ENCODE measurements around the gene GATB.
A peak's percentile ranks its signal among the peaks of the same experiment; 100 is the strongest.

Gene GATB

DNA sequence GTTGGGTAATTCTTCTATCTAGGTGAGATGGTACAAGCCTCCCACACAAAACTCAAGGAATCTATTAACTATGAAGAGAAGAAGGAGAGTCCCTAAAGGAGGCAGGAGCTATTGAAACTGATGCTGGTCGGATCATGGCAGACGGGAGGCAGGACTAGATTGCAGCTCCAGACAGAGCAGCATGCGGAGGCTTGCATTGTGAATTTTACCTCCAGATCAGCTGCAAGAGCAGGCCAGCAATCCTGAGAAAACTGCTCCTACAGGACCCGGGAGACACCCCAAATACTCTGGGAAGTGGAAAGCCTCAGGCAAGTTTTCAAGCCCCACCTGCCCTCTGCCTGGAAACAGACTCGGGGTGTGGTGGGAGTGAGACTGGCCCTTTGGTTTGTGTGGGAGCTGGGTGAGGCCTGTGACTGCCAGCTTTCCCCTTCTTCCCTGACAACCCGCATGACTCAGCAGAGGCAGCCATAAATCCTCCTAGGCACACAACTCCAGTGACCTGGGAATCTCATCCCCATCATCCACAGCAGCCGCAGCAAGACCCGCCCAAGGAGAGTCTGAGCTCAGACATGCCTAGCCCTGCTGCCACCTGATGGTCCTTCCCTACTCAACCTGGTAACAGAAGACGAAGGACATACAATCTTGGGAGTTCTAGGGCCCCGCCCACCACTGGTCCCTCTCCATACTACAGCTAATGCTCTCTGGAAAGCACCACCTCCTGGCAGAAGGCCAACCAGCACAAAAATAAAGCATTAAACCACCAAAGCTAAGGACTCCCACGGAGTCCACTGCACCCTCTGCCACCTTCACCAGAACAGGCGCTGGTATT is 30.9 kb downstream of the GATB start:
- DNase-seq (ENCODE audit: low read depth), result peak; percentile 30

DNA sequence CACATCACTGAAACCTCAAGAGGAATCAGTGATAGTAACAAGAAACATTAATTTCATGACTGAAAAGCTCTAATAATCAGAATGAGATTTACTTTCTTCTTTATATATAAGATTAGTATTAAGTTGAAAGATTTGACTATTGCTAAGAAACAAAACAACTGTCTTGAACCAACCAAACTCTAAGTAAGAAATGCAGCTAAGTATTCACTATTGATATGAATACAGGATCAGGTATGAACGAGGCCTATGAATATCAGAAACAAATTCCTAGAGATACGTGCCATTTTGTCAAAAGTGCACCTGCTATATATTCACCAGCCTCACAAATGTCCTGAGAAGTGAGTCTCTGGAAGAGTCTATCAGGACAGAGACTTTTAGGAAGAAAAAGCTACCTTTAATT is 32.1 kb downstream of the GATB start:
- DNase-seq (ENCODE audit: low read depth), result no peak

DNA sequence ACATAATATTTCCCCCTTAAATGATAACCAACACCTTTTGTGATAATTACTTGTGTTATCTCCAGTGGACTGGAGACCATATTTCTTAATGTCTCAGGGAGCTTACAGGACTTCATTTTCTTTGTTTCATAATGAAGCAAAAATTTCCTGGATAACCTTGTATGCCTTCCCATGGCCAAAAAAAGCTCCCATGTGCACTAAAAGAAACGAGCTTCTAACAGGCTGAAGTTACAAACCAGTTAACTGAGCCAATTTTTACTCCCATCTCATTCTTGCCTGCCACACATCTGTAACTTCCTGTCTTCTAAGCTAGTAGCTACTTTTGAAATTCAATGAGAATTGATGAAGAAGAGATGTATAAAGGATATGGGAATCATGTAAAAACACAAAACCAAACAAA is 32.8 kb downstream of the GATB start:
- DNase-seq (ENCODE audit: low read depth), result no peak

DNA sequence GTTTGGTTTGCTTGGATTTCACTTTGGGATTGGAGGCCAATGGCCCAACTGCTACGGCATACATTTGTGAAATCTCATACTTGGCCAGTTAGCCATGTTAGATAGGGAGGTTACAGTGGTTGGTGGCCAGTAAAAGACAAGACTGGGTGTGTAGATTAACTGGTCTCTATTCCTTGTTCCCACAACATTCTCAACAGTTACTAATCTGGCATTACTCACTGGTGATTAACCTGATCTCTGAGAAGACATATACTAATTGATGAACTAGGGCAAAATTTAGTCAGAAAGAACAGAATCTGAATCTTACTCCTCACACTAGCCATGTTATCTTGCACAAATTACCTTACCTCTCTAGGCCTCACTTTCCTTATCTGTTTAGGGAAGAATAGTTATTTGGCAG is 33.4 kb downstream of the GATB start:
- peak; percentile 15 for DNase-seq (ENCODE audit: low read depth)

DNA sequence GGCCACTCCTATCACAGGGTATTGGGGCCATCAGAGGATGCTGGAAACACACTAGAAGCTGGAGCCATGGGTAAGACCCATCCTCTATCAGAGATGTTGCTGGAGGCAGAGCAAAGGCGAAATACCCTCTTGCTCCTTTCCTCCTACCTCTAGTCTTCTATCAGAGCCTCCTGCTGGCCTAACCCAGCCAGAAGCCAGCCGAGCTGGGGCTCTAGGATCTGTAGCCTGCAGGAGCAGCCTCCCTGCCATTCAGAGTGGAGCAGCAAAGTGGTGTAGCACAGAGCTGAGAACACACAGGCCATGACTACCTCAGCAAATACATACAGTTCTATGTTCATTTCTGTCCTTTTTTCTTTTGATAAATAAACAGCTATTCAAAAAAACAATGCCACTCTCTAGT is 35.7 kb downstream of the GATB start:
- no peak for DNase-seq (ENCODE audit: low read depth)

DNA sequence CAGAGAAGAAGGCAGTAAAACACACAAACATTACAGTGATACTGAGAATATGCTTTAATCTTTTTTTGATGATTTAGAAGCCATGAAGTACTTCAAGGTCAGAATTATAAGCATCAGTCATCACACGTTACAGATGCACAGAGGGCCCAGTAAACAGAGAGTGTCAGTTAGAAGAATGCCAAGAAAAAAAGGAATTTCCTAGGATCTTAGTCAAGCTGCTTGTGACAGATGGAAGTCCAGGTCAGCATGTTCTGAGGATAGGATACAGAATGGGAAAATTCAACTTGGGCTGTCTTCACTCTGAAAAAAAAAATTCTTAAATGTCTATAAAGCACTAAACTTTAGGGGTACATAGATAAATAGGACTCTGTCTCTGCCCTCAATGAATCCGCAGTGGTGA is 38.9 kb downstream of the GATB start:
- DNase-seq (ENCODE audit: low read depth), result no peak

DNA sequence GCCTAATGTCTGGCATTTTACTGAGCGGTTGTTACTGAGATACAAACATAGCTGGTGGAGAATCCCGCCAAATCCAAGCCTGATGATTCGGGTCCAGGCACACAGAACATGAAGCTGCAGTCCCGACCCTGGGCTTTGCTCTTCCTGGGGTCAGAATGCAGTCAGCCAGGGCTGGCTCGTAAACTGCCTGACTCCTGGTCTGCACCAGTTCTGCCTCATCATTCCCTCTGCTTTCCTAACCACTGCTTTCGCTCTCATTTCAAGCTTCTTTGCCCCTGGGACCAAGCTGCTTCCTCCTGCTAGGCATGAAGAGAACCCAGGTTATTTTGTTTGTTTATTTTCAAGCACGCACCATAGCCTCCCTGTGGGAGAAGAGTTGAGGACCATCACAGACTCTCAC is 39.3 kb downstream of the GATB start:
- no peak for DNase-seq (ENCODE audit: low read depth)

DNA sequence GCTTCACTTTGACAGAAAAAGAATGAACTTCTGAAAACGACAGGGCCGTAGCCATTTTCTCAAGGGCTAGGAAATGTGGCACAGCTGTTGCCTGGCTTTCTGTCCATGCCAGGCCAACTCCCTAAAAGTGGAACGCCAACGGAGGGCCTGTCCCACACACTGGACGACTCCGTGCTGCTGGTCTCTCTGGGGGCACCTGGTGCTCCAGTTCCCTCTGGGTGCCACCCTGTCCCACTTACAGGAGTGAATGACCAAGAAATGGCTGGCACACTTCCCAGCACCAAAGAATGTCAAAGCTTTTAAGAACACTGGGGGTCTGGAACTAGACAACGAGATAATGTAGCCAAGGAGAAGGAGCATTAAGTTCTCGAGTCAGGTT is 40.9 kb downstream of the GATB start:
- DNase-seq (ENCODE audit: low read depth), result no peak

DNA sequence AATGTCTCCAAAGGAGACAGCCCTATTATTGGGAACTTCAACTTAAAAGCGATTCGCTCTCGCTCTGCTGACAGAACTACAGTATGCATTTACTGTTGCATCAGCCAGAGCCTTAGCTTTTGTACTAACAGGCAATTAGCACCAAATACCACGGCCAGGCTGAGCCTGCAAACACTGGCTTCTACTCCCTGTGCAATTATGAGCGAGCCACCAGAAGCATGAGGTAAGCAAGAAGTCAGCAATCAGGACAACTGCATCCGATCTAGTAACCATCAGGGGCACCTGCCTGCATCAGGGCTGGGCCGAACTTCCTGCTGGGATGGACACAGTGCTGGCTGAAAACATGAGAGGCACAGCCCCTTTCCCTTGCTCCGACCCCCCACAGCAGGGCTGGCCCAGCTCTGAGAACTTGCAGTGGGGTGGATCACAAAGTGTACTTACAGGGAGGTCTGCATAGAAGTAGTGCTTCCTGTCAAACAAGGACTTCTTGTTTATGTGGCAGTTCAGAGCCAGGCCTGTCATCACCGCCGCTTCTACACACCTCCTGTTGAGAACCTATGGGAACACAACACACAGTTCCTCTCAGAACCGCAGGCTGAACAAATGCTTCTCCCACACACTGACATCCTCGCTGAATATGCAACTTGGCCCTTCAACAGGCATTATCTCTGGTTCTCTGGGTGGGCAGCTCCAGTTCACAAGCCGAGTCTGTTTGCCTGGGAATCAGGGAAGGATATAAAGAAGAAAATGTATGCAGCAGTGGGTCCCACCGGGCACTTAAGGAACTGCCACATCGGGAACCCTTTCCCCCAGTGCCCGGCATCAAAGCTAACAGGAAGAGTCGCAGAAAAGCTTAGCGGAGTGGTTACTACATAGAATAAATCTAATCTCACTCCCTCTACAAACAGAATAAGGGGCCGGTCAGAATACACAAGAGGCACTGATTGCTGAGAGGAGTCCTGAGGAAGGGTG is 41.5 kb downstream of the GATB start:
- no peak for DNase-seq (ENCODE audit: low read depth)

DNA sequence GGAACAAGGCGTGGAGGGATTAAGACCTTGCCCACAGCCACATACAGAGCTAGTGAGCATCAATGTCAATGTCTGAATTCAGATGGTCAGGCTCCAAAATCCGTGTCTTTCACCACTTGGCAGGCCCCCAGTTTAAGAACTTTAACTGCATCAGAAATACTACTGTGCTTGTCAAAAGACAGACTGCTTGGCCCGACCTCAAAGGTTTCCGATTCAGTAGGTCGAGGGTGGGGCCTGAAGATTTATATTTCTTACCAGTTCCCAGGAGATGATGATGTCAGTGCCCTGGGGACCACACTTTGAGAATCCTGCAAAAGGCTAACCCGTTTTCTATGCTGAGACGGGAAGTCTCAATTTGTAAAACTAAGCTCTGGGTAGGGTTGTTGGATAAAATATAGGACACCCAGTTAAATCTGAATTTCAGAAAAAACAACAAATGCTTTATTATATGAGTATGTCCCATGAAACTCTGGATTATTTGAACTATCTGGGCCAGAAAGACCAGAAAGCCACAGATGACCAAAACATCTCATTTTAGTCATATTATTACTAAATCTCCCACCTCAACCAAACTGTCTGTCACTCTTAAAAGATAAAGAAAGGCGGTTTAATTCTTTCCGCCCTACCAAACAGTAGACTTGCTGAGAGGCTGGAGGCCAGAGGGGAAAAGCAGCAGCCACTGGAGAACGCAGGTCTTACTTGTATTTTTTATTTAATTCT is 42.7 kb downstream of the GATB start:
- DNase-seq (ENCODE audit: low read depth), result no peak

DNA sequence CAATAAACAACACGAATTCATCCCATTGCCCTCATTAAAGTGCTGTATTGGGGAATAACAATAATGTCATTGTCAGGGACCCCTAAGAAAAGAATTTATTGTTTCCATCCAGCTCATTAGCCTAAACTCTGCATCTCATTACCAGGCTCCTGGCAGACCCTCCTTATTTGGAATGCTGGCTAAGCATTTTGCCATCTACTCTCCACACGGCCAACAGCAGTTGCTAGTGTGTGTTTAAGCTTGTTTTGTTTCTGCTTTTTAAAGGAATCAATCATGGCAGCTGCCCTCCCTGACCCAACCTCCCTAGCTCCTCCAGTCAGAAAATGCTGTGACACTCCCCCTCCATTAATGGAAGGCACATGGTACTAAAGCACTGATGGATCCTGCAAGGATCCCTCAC is 43.5 kb downstream of the GATB start:
- DNase-seq (ENCODE audit: low read depth), result no peak

DNA sequence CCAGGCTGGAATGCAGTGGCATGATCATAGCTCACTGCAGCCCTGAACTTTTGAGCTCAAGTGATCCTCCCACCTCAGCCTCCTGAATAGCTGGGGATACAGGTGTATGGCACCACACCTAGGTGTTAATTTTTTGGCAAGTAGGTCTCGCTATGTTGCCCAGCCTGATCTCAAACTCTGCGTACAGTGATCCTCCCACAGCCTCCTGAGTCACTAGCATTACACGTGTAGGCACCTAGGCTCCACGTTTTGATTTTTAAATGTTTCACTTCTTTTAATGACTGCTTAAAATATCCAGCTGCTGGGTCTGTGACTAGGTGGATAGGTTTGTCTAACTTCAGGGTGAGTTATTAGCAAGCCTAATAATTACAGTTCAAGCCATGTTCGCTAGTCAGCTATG is 44.5 kb downstream of the GATB start:
- DNase-seq (ENCODE audit: low read depth), result no peak

DNA sequence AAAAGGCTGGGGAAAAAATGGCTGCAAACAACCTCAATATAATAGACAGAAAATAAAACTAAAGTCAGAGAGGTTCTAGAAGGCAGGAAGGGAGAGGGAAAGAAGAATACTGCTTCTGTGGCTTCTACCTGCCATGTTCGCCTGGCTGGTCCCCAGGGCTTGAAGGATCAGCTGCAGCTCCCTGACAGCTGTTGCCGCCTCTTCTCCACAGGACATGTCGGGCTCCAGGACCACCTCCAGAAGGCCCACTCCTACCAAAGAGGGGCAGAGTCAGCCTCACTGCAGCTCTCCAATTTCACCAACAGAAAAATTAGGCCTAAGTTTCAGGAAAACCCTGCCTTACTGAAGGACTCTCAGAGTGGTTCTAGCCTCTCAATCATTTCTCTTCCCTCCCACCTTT is 44.9 kb downstream of the GATB start:
- DNase-seq (ENCODE audit: low read depth), result no peak

DNA sequence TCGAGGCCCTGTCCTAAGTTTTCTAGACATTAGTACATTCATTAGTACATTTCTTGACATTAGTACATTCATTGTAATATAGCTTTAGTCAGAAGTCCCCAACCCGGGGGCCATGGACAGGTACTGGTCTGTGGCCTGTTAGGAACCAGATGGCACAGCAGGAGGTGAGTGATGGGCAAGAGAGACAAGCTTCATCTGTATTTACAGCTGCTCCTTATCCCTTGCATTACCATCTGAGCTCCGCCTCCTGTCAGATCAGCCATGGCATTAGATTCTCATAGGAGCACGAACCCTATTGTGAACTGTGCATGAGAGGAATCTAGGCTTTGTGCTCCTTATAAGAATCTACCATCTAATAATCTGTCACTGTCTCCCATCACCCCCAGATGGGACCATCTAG is 48.0 kb downstream of the GATB start:
- no peak for DNase-seq (ENCODE audit: low read depth)

DNA sequence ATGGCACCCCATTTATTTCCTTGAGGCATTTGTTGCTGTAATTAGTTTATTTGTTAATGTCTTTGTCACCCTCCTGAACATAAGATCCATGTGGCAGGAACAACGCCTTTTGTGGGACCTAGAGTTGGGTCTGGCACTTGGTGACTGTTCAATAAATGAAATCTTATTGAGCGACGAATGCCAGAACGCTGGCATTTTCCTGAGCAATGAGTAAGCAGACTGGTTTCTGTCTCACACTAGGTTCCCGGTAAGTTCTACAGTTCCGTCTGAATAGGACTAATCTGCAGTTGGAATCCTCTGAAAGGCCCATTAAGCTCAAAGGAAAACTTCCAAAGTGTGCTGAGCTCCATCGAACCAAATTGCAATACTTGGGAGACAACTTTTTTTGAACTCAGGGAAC is 49.2 kb downstream of the GATB start:
- DNase-seq (ENCODE audit: low read depth), result no peak

DNA sequence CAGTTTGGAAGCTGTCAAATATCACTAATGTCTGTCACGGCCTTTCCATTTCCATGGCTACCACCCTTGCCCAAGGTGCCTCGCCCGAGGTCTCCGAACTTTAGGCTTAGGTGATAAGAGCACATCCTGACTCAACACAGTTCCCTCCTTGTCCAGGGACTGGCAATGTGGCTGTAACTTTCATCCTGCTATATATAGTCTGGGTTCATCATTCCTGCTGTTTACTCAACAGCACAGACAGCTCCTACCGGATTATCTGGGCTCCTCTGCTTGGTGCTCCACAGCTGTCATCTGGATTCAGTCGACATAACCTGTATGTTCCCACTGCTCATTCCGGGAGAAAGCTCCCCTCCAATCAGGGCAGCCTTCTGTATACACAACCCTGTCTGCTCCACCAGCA is 51.2 kb downstream of the GATB start:
- DNase-seq (ENCODE audit: low read depth), result no peak

DNA sequence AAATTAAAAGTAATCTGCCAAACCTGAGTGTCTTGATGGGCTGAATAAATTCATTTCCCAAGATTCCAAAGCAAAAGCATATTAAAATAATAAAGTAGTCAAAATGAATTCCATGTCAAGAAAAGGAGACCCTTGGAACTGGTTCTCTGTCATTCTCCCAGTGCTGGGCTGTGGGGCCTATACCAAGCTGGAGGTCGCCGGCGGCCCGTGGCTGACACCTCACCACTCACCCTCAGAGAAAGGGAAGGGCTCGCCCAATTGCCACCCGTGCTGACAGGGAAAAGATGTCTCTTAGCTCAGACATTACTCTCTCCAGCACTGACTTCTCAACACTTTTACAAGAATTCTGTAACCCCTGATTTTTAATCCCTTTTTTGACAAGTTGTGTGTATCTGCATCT is 51.7 kb downstream of the GATB start:
- DNase-seq (ENCODE audit: low read depth), result no peak

DNA sequence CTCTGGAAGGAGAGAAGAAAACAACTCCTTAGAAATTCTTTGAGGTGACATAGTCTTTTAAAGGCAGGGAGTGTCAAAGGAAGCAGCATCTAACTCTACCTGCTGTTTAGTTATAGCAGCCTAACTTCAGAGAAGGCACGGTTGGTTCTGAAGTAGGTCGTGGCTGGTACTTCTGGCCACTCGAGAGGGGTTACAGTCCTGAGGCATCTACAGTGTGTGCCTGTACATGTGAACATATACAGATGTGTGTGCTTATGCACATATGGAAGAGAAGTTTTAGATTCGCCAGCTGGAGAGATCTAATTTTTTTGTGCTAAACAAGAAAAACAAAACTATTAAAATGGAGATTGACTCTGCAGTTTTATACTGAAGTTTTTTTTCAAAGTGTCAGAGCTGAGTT is 52.7 kb downstream of the GATB start:
- DNase-seq (ENCODE audit: low read depth), result no peak

DNA sequence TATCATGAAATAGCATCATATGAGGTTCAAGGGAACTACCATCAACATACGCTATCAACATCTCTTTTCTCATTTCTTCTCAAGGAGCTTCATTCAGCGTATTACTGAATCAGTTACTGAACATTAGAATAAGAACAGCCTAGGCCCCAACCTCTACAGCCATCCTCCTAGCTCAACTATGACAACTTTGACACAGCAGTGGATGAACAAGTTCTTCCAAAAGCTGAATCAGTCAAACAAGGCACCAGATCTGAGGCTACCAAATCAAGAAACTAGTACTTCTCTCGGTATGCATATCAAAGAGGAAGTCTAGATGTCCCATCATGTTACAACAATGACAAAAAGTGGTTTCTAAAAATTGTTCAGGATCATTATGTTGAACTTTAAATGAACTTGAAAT is 57.4 kb downstream of the GATB start:
- no peak for DNase-seq (ENCODE audit: low read depth)

DNA sequence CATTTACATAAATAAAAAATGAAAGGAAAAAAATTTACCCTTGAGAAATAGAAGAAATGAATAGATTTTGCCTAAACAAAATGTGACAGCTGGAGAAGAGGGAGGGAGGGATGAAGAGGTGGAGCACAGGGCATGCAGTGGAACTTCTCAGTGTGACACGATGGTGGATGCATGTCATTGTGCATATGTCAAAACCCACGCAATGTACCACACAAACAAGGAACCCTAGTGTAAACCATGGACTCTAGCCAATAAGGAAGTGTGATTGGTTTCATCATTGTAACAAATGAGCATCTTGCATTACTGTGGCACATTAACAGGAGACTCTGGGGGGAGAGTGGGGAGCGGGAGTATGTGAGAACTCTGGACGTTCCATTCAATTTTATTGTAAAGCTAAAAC is 58.6 kb downstream of the GATB start:
- no peak for DNase-seq (ENCODE audit: low read depth)

DNA sequence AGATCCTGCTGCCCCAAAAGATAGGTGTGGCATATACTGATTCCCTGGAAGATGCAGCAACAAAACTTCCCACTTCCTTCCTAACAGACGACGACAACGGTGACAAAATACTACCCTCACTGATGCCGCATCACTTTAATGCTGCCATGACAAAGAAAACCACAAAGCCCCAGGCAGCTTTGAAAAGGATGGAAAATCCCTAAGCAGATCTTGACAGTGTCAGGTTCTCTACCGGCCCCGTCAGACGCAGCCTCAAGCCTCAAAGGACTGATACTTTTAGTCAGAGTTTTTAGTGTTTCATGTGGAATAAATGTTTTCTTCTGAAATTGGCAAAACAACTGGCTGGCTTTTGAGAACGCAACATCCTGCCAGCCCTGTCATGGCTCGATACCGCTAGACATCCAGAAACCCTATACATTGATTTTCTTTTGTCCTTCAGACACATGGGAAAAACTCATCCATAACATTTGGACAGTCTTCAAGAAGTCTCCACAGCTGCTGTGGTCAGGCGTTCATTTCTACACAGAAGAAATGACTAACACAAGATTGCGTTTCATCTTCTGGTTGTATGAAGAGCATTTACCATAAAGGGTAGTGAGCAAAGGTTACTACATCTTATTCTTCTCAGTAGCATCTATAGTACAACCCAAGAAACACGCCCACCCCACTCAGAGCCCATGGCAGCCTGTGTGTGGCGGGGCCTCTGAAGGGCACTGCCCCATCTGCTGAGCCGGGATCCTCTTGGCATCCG is 60.1 kb downstream of the GATB start:
- DNase-seq (ENCODE audit: low read depth), result no peak

DNA sequence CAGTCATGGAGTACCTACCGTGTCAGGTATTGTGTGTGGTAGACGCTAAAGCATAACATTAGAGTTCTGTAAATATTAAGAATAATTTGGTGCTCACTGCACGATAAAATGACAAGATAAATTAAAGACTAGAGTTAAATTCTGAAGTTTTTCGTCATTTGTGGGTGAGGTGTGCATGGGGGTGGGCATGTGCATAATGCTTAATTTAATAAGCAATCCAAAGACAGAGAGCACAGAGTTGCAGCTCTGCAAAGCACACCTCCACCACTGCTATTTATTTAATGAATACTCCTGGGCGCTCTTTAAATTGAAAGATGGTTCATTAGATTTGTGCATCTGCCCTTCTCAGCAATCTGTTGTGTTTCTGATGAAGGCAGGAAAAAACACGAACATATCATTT is 62.6 kb downstream of the GATB start:
- no peak for DNase-seq (ENCODE audit: low read depth)
